ENCODE data around the gene KDM2B.

Gene KDM2B

DNA sequence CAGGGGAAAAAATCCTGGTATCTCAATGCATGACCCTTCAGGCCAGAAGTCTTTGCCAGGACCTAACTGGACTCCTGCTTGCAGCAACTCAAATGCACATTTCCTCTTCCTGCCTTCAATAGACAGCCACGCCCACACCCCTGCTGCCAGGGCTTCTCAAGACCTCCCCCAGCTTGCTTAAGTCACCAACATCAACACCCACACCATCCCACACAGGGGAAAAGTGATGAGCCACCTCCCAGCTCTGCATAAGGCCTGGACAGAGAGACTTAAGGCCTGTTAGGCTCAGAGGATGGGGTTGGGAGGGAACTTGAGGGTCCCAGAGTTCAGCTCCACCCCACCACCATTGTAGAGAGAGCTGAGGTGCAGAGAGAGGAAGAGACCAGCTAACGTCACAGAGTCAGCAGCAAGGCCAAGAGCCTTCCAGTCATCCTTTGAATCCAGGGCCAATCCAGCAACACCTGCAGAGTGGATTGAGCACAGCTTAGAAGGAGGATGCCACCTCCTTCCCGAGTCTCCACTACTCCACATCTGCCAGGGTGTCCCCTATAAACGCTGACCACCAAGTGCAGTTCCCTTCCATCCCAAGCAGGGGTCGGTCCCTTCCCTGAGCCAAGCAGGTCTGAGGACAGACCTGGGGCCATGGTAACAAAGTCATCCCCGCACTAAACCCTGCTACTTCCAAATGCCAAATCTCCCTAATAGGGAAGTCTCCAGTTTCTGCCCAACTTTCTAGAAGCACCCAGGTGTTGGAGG, 50.0 kb downstream of the KDM2B start:
- DNase-seq (ENCODE audit: low read depth in 2 of 2), result peak; percentile 39 to 45

DNA sequence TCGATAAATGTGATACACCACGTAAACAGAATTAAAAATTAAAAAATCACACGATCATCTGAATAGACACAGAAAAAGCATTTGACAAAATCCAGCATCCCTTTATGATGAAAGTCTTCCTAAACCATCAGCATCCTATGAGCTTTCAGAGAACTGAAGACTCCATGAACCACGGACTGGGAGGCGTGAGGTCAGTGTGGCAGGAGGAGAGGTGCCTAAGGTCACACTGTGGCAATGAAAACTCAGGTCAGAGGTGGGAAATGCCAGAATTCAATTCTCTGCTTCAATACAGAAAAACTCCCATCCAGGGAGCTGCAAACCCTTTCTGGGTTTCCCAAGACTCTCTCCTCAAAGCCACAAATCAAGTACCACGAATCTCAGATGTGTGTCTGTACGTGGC, 51.6 kb downstream of the KDM2B start:
- no peak for DNase-seq (ENCODE audit: low read depth in 2 of 2)

DNA sequence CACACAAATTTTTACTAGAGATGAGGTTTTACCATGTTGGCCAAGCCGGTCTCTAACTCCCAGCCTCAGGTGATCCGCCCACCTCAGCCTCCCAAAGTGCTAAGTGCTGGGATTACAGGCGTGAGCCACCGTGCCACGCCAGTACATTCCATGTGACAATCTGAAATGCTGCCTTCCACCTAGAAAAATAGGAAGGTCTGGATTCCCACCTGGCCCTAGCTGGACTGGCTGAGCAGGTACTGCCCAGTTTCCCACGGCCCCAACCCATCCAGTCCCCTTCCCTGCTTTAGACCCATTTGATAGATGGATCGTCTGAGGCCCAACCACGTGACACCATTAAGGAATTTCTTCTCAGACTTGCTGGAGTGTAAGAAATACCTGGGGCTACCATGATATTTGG, 55.4 kb downstream of the KDM2B start:
- no peak for DNase-seq (ENCODE audit: low read depth in 2 of 2)

DNA sequence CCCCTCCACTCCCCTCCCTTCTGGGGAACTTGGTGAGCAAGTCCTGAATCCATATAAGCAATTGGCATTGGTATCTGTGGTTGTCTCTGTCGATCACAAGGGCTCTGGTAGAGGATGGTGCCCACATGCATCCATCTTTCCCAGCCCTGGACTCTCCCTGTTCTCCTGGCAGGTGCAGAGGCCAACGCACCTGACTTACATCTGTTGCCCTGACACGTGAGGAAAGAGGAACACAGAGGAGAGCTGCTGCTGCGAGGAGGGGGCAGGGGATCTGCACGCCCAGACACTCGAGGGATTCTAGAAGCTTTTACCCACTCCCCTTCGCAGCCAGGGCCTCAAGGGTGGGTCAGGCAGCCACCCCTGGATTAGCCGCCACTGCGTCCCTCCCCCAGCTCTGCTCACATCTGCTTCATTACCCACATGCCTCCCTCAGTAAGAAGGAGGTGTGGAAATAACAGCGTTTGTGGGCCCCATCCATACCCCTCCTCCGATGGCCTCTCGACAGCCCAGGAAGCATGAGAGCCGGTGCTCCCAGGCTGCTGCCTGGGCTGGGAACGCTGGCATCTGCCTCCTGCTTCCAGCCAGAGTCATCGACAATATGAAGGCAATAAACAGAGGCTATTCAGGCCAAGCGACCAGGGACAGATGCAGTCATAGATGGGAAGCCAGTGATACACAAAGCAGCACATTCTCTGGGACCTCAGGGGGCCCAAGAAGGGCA, 56.5 kb downstream of the KDM2B start:
- no peak for DNase-seq (ENCODE audit: low read depth in 2 of 2)

DNA sequence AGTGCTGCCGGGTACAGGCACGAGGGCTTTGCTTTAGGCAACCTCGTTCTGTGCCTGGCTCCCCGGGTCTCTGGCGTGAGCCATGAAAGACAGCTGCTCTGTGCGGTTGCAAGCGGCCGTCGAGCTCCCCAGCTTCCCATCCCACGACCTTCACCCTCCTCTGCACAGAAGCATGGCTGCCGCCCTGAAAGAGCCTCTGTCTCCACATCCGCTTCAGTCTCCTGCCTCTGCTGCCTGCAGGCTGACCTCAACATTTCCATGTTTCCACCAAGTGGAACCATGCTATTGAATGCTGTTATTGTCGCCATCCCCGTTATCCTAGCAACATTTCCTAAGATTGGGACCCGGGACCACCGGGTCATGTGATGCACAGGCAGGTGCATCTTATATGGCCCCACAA, 57.1 kb downstream of the KDM2B start:
- DNase-seq (ENCODE audit: low read depth in 2 of 2), result no peak

DNA sequence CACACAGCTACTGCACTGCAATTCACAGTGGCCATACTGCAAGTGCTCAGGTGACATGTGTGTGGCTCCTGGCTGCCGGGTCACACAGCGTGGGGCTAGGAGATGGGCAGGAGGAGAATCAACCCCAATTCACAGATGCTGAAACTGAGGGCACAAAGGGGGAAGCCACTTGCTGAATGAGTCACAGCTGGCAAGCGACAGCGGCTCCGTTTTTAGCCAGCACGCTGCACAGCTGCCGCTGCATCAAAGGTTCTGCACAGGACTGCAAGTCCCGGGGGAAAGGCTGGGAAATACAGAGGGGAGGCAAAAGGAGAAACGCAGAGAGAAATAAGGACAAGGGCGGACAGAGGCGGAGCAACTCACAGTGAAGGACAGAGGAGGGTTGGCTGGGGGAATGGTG, 57.9 kb downstream of the KDM2B start:
- DNase-seq (ENCODE audit: low read depth in 2 of 2), result no peak

DNA sequence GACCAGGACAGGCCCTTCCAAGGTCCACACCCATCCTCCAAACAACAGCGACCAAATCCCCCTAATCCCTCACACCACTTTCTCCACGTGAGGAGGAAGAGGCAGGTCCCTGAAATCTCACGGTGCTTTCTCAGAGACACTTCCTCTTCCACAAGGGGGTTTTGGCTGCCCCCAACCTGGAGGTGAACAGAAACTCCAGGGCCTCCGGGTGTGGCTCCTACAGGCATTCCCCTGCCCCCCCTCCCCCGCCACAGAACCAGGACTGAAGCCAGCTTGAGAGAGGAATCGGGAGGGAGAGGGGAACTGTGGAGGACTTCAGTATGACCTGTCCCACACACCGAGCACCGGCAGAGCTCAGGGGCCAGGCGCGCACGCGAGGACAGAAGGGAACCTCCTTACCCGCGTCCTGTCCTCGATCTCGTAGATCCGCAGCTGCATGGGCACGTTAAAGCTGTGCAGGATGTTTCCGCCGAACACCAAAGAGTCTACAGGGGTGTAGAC, 60.2 kb downstream of the KDM2B start:
- no peak for DNase-seq (ENCODE audit: low read depth in 2 of 2)

DNA sequence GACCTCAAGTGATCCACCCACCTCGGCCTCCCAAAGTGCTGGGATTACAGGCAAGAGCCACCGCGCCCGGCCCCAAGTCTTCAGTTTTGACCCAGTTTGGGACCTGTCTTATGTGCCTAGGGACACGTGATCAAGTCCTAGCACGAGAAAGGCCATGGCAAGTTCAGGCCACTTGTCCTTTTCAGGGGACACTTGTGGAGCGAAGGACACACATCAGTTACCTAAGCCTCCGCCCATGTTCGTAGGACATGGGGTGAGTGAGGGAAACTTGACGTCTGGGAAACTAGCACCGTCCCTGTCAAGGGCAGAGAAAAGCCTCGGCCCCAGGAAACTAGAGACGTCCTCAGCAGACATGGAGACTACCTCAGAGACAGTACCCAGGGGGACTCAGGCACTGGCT, 60.7 kb downstream of the KDM2B start:
- no peak for DNase-seq (ENCODE audit: low read depth in 2 of 2)

DNA sequence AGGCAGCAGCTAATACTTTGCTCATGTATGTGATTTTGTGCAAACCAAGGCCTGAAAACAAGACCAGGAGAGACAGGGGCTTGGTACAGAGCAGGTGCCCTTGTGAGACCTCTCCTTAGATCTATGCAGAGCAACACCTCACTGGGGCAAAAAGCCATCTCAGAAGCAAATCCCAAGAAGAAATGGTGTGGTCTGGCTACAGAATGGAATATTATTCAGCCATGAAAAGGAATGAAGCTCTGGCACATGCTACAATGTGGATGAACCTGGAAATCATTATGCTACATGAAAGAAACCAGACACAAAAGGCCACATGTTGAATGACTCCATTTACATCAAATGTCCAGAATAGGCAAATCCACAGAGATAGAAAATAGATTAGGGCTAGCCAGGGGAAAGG, 61.6 kb downstream of the KDM2B start:
- DNase-seq (ENCODE audit: low read depth in 2 of 2), result no peak

DNA sequence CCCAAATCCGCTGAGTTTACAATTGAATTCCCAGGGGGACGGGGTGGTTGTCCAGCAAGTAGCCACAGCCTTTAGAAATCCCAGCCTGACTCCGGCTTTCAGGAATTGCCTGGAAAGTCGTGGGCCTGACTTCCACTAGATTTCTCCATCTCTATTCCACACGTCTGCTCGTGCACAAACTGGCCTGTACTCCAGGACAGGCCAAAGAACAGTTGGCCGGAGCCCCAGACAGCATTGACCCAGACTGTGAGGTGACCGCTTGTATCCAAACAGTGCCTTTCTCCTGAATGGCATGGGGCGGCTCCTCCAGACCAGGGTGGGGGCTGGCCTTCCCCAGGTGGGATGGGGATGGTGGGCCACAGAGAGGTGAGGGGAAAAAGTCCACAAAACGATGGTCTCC, 62.2 kb downstream of the KDM2B start:
- DNase-seq (ENCODE audit: low read depth in 2 of 2), result no peak

DNA sequence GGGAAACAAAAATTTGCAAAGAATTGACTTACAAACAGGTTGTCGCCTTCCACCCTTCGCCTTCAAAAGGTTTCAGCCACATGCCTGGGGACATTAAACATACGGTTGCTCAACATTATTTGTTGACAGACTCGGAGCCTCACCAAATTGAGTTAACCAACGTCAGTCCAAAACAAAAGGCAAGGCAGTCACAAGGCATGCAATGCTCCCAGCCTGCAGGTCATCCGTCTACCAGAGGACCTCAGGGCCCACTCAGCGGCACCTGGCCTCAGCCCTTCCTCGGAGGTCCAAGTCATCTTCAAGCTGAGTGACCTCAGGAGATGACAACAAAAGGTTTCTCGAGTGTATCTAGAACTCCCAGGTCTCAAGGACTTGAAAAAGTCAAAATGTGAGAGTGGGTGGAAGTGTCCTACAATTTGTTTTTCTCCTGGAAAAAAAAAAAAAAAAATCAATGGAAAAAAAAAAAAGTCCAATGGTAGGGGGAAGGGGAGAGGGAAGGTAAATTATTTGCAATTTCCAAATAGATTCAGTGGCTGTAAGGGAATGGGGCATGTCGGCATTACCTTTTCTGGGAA, 64.3 kb downstream of the KDM2B start:
- DNase-seq (ENCODE audit: low read depth in 2 of 2), result no peak

DNA sequence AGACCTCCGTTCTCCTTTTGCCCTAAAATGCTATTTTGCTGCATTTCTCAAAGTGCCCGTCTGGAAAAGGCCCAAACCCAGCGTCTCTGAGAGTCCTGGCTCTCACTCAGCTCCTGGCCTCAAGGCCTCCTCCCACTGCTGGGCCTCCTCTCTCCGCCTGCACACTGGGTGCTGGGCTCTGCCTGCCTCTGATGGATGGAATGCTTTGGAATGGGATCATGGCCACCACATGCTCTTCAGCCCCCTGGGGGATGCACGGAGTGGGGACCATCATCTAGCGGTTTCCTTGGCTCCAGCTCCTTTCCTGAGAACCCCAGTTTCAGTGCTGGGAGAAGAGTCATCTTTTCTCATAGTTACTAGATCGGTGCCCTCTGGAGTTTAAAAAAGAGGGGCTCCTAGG, 65.2 kb downstream of the KDM2B start:
- no peak for DNase-seq (ENCODE audit: low read depth in 2 of 2)

DNA sequence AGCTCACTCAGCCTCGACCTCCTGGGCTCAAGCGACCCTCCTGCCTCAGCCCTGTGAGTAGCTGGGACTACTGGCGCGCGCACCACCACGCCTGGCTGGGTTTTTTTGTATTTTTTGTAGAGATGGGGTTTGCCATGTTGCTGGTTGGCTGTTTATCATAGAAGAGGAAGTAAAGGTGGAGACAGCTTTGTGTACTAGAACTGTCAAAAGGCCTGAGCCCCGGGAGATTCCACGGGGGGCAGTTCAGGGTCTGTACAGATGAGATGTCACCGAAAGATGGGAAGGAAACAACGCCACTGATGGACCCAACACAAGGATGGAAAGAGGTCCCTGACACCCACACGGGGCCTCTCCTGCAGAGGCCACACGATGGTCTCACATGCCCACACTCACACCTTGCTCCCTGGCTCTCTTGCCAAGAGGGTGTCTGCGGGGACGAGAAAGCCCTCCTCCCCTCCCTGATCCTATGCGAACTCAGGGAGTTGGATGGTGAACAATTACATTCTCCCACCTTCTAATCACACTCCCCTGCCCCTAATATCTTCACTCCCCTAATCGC, 66.6 kb downstream of the KDM2B start:
- no peak for DNase-seq (ENCODE audit: low read depth in 2 of 2)

DNA sequence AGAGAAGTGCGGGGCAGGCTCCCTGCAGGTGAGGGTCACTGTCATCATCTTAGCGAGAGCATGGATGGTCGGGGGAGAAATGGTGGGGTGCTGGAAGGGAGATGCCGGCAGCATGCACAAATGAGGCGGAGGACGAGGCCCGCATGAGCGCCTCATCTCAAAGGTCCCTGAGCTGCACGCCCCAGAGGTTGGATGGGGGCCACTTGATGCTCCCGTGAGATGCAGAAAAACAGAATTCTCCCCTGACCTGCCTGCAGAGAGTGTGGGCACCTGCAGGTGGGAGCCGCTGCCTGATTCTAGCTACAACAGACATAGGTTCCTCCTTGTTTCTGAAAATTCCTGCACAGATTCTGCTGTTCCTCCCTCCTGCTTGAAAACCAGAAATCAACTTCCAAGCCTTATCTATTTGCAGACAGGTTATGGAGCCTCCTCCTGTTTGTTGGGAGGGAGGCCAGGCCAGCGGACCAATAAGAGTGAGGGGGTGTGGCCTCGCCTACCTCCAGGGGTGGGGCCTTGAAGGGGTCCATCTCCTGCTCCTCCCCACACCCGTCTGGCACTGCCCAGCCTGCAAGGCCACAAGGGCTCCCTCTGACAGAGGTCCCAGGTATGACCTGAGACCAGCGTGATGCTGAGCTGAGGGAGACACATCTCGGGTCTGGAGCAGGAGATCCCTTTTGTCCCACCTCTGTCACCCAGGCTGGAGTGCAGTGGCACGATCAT, 67.2 kb downstream of the KDM2B start:
- DNase-seq (ENCODE audit: low read depth in 2 of 2), result no peak

DNA sequence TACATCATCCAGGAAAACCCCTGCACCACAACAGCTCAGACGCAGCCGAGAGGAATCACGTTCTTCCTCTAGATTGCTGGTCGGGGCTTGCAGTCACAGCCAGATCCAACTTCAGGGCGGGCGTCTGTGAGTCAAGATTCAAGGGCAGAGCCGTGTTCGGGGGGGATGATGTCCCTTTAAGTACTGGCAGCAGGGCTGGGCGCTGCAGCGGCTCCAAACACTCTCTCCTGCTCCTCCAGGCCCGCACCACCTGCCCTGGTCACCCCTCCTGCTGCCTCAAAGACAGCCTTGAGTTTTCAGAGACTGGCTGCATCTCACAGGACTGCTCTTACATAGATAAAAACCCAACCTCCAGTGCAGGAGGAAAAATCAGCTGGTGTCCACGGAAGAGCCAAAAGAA, 68.3 kb downstream of the KDM2B start:
- DNase-seq (ENCODE audit: low read depth in 2 of 2), result no peak

DNA sequence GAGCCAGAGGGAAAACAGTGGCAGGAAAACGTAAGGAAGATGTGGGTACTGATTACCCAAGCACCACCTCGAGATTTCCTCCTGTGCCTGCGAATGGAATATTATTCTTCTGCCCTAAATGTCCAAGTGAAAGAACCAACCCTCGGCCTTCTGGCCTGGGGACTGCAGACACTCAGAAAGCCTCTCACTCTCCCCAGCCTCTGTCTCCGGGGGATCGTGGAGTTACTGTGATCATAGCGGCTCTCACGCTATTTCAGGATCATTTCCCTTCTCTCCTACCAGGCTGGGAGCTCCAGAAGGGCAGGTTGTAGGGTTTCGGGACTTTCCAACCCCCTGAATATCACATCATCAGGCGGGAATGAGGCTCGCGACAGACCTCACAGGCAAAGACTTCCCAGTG, 68.9 kb downstream of the KDM2B start:
- no peak for DNase-seq (ENCODE audit: low read depth in 2 of 2)

DNA sequence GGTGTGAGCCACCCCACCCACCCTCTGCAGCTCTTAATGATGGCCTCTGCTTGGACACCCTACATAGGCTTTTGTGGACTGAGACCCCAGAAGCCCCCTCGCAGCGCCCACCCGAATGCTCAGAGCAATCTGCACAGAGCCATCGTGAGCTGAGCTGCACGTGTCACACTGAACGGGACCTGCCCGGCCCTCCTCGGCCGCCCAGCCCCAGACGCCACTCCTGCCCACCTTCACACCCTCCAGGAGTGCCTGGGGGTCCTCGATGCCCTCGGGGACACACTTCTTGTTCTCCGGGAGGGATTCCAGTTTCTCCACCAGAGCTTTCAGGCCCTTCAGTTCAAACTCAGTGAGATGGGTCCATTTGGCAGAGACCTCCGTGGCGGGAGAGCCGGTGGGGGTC, 71.5 kb downstream of the KDM2B start:
- DNase-seq (ENCODE audit: low read depth in 2 of 2), result no peak

DNA sequence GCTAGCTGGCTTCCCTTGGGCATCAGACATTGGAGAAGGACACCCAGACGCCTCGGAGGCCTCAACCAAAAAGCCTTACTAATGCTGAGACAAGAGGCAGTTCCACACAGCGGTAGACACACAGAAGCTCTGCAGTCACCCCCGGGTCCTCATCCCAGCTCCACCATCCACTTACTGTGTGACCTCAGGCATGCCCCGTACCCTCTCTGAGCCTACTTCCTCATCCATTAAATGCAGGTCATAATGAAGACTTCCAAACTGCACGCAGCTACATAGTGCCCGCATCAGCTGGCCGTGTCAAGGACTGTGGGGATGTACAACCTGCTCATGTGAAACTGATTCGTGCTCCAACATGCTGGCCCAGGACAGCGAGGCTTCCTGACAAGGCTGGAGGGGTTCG, 72.3 kb downstream of the KDM2B start:
- no peak for DNase-seq (ENCODE audit: low read depth in 2 of 2)

DNA sequence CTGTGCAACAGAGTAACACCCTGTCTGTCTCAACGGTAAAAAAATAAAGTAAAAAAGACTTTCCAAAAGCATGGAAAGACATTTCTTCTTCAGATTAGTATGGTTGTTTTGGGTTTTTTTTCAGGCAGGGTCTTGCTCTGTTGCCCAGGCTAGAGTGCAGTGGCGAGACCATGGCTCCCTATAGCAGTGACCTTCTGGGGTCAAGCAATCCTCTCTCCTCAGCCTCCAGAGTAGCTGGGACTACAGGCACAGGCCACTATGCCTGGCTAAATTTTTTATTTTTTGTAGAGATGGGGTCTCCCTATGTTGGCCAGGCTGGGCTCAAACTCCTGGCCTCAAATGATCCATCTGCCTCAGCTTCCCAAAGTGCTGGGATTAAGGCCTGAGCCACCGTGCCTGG, 72.8 kb downstream of the KDM2B start:
- DNase-seq (ENCODE audit: low read depth in 2 of 2), result no peak

DNA sequence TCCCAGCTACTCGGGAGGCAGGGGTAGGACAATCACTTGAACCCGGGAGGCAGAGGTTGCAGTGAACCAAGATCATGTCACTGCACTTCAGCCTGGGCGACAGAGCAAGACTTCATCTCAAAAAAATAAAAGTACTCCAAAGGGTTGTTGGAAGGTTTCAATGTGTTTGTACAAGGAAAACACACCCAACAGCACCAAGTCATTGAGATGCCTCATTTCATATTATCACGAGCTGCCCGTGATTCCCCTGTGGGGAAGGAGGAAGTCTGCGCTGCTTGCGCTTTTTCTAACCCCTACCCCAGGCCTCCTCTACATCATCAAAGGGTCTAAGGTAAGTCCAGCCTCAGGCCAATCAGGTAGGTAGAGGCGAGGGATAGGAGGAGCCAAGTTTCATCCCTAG, 73.6 kb downstream of the KDM2B start:
- DNase-seq (ENCODE audit: low read depth in 2 of 2), result no peak

DNA sequence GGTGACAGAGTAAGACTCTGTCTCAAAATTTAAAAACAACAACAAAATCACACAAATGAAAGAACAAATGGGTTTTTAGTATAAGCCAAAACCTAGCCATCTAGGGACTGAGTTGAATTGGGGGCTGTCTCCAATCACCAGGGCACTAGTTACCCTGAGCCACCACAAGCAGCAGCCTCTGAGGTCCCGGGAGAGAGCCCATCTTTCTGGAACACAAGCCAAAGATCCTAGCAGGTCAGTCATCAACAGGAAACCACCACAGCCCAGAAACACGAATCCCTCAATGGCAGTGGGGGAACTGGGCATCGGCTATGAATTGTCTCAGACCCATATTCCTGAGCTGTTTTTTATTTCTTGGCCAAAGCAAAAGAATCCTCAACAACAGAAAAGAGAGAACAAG, 75.3 kb downstream of the KDM2B start:
- no peak for DNase-seq (ENCODE audit: low read depth in 2 of 2)

DNA sequence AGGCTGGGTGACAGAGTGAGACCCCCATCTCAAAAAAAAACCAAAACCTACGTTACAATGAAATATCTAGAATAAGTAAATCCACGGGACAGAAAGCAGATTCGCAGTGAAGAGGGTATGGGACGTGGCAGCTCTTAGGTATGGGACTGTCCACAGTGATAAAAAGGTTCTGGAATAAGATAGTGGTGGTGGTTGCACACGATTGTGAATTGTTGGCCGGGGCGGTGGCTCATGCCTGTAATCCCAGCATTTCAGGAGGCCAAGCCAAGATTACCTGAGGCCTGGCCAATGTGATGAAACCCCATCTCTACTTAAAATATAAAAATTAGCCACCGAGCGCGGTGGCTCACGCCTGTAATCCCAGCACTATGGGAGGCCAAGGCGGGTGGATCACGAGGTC, 76.3 kb downstream of the KDM2B start:
- DNase-seq (ENCODE audit: low read depth in 2 of 2), result no peak
